WTC11 (cell line): ENCODE data around the gene CFHR4. TPM values are rescaled to one million over a fixed set of nuclear protein-coding genes. Genes with fewer than 3 reads are reported as not detected.

Source experiments
- ATAC-seq: fragments of 200-7000 bp; cut with Tn5 transposase; 2 replicates; pipeline ENCODE4 v1.10.0; 2021; ENCODE audit warnings: mild to moderate bottlenecking, moderate library complexity
- Bru-seq: library from RNA; stranded (reverse); fragments of 400-500 nt; gene quantifications from one replicate; lab custom pipeline; 2021; lab: Mats Ljungman, UMichigan
- CTCF ChIA-PET: fragments of 300-600 bp; sonication (Branson Sonifier 250); formaldehyde crosslinking; loops from one replicate; lab custom pipeline; 2021; ENCODE audit warnings: antibody characterized with exemption; lab: Charles Lee
- POLR2A ChIA-PET: fragments of 350-600 bp; sonication (Branson Sonifier 250); formaldehyde crosslinking; loops from one replicate; lab custom pipeline; 2021; ENCODE audit warnings: antibody characterized with exemption; lab: Charles Lee
- DNase-seq: peaks from one replicate; pipeline ENCODE4 v3.0.0; 2021; ENCODE audit warnings: low spot score
- H3K27ac Mint-ChIP-seq: 2 replicates; pipeline ENCODE4 v1.8.0; 2021; ENCODE audit warnings: mixed read lengths
- H3K27me3 Mint-ChIP-seq: 2 replicates; pipeline ENCODE4 v1.8.0; 2021; ENCODE audit warnings: low read depth, mild to moderate bottlenecking, moderate library complexity, mixed read lengths
- H3K36me3 Mint-ChIP-seq: 2 replicates; pipeline ENCODE4 v1.8.0; 2021; ENCODE audit warnings: mixed read lengths
- H3K4me1 Mint-ChIP-seq: 2 replicates; pipeline ENCODE4 v1.8.0; 2022; ENCODE audit warnings: mixed read lengths
- H3K4me3 Mint-ChIP-seq: 2 replicates; pipeline ENCODE4 v1.8.0; 2021; ENCODE audit warnings: mild to moderate bottlenecking, moderate library complexity, mixed read lengths
- H3K9me3 Mint-ChIP-seq: 2 replicates; pipeline ENCODE4 v1.8.0; 2021; ENCODE audit warnings: mixed read lengths
- AR ChIP-seq: fragments of 250-450 bp; sonication (Bioruptor Pico); IDR thresholded peaks from 2 replicates; pipeline ENCODE4 v1.9.0; 2021; ENCODE audit warnings: mild to moderate bottlenecking
- CBFB ChIP-seq: sonication (generic); formaldehyde crosslinking; IDR thresholded peaks from 2 replicates; pipeline ENCODE4 v1.8.1; 2022; ENCODE audit warnings: mild to moderate bottlenecking, low read depth, missing genetic modification reagents
- CREM ChIP-seq: sonication (generic); formaldehyde crosslinking; IDR thresholded peaks from 2 replicates; pipeline ENCODE4 v1.8.1; 2022; ENCODE audit warnings: mild to moderate bottlenecking, missing genetic modification reagents, moderate library complexity
- GTF2I ChIP-seq: fragments of 250-450 bp; sonication (Bioruptor Pico); conservative IDR thresholded peaks from 2 replicates; pipeline ENCODE4 v1.4.0; 2021; ENCODE audit warnings: mild to moderate bottlenecking
- NFATC4 ChIP-seq: fragments of 250-450 bp; sonication (Bioruptor Pico); IDR thresholded peaks from 2 replicates; pipeline ENCODE4 v1.9.0; 2021; ENCODE audit warnings: mild to moderate bottlenecking
- NR2C2 ChIP-seq: sonication (generic); formaldehyde crosslinking; IDR thresholded peaks from 2 replicates; pipeline ENCODE4 v1.8.0; 2022; ENCODE audit warnings: mild to moderate bottlenecking, missing genetic modification reagents
- SMAD4 ChIP-seq: sonication (generic); formaldehyde crosslinking; IDR thresholded peaks from 2 replicates; pipeline ENCODE4 v1.8.0; 2022; ENCODE audit warnings: mild to moderate bottlenecking, missing genetic modification reagents
- TEAD1 ChIP-seq: sonication (generic); formaldehyde crosslinking; IDR thresholded peaks from 2 replicates; pipeline ENCODE4 v1.8.0; 2022; ENCODE audit warnings: mild to moderate bottlenecking, missing genetic modification reagents
- ZNF121 ChIP-seq: sonication (generic); formaldehyde crosslinking; IDR thresholded peaks from 2 replicates; pipeline ENCODE4 v1.8.0; 2023; ENCODE audit warnings: missing genetic modification reagents
- ZNF232 ChIP-seq: sonication (generic); formaldehyde crosslinking; IDR thresholded peaks from 2 replicates; pipeline ENCODE4 v1.8.0; 2022; ENCODE audit warnings: mild to moderate bottlenecking, missing genetic modification reagents
- long read RNA-seq, 3 experiments: library from RNA in 1 of 3; library from capped mRNA in 1 of 3; library from polyadenylated mRNA in 1 of 3; unstranded in 2 of 3; stranded (forward) in 1 of 3; transcript quantifications; one replicate each; pipeline ENCODE4 v2.0.0, GENCODE V29; 2021
- total RNA-seq: library from RNA; stranded (reverse); gene quantifications from 3 replicates; pipeline ENCODE4 v1.2.3, GENCODE V29; 2021
- TF ChIP-seq, protein P1 (sequence below): sonication (generic); formaldehyde crosslinking; conservative IDR thresholded peaks from 2 replicates; pipeline ENCODE4 v1.8.1; 2023; ENCODE audit warnings: mild to moderate bottlenecking, low read depth, missing genetic modification reagents, moderate library complexity
- TF ChIP-seq, protein P2 (sequence below): fragments of 250-450 bp; sonication (Bioruptor Pico); conservative IDR thresholded peaks from 2 replicates; pipeline ENCODE4 v1.9.0; 2021; ENCODE audit warnings: mild to moderate bottlenecking
- TF ChIP-seq, protein P3 (sequence below): sonication (generic); formaldehyde crosslinking; IDR thresholded peaks from 2 replicates; pipeline ENCODE4 v1.8.0; 2023; ENCODE audit warnings: missing genetic modification reagents, mild to moderate bottlenecking, borderline replicate concordance
- TF ChIP-seq, protein P4 (sequence below): sonication (generic); formaldehyde crosslinking; IDR thresholded peaks from 2 replicates; pipeline ENCODE4 v1.8.1; 2023; ENCODE audit warnings: mild to moderate bottlenecking, missing genetic modification reagents, borderline replicate concordance
- TF ChIP-seq, protein P5 (sequence below): sonication (generic); formaldehyde crosslinking; IDR thresholded peaks from 2 replicates; pipeline ENCODE4 v1.8.0; 2022; ENCODE audit warnings: mild to moderate bottlenecking, missing genetic modification reagents

The CFHR4 gene
- total RNA-seq (0.42 TPM in 1 of 3 replicates, not detected in the others), Bru-seq, nascent RNA (percentile 1 among the genes with signal in this experiment)
- long read RNA-seq, experiment 1, result 0 reads
- long read RNA-seq, experiment 2, result 0 reads
- long read RNA-seq, experiment 3, result 0 reads

DNA sequence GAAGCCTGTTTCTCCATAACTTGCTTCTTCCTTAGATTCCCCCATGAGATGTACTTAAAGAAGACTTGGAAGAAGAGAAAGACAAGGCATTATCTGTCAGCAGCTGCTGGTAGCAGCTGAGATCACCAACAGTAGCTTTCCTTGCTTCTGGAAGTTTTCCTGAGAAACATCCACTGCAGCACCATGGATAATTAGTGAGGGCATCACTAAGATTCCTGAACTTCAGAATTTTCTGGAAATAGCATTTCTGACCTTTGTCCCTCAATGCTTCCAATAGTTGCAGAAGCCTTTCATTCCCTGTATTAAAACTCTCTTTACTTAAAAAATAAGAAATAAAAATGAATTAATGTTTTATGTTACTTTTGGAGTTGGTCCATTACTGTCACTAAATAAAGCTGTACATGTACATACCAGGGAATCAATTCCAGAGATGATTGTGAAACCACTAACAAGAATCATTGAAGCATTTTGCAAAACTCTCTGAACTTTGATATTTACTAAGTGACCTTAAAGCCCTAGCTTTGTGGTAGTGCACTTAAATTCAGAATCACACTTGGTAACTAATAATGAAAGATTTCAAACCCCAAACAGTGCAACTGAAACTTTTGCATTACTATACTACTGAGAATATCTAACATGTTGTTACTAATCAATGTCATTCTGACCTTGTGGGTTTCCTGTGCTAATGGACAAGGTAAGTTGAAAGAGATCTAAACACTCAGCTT is at the start of gene CFHR4:
CFHR4 (plus strand) TSS at position 538 of the 725 bp plus-strand sequence; CDS start at position 637, 99 bp downstream.
- no peak within 1 kb of the TSS for H3K27ac Mint-ChIP-seq
- CTCF ChIA-PET, result no interaction called here

More for the DNA sequence above, at the start of gene CFHR4:
- ATAC-seq, result no peak
- H3K27me3 Mint-ChIP-seq, result no peaks in the 10 kb centered on the region
- POLR2A ChIA-PET, result interaction anchor here (0.8 kb wide), 1 partner anchor 9 kb away, joined by 3 read pairs; no protein-coding TSS in a partner anchor
- H3K36me3 Mint-ChIP-seq, result peaks cover 14% of the 10 kb centered on the region
- DNase-seq, result no peak
- peaks cover 29% of the 10 kb centered on the region for H3K9me3 Mint-ChIP-seq
- no peak within 1 kb of the TSS for H3K4me3 Mint-ChIP-seq
- TF ChIP-seq CBFB (no peak), ZNF232 (CRISPR knock-in tag) (no peak), AR (CRISPR knock-in tag) (no peak), ZNF121 (CRISPR knock-in tag) (no peak), NFATC4 (CRISPR knock-in tag) (no peak), CREM (CRISPR knock-in tag) (no peak), TEAD1 (CRISPR knock-in tag) (no peak), GTF2I (CRISPR knock-in tag) (no peak), SMAD4 (CRISPR knock-in tag) (no peak), NR2C2 (no peak)
- TF ChIP-seq, protein P1, sequence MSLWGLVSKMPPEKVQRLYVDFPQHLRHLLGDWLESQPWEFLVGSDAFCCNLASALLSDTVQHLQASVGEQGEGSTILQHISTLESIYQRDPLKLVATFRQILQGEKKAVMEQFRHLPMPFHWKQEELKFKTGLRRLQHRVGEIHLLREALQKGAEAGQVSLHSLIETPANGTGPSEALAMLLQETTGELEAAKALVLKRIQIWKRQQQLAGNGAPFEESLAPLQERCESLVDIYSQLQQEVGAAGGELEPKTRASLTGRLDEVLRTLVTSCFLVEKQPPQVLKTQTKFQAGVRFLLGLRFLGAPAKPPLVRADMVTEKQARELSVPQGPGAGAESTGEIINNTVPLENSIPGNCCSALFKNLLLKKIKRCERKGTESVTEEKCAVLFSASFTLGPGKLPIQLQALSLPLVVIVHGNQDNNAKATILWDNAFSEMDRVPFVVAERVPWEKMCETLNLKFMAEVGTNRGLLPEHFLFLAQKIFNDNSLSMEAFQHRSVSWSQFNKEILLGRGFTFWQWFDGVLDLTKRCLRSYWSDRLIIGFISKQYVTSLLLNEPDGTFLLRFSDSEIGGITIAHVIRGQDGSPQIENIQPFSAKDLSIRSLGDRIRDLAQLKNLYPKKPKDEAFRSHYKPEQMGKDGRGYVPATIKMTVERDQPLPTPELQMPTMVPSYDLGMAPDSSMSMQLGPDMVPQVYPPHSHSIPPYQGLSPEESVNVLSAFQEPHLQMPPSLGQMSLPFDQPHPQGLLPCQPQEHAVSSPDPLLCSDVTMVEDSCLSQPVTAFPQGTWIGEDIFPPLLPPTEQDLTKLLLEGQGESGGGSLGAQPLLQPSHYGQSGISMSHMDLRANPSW, result no peak
- TF ChIP-seq, protein P2, sequence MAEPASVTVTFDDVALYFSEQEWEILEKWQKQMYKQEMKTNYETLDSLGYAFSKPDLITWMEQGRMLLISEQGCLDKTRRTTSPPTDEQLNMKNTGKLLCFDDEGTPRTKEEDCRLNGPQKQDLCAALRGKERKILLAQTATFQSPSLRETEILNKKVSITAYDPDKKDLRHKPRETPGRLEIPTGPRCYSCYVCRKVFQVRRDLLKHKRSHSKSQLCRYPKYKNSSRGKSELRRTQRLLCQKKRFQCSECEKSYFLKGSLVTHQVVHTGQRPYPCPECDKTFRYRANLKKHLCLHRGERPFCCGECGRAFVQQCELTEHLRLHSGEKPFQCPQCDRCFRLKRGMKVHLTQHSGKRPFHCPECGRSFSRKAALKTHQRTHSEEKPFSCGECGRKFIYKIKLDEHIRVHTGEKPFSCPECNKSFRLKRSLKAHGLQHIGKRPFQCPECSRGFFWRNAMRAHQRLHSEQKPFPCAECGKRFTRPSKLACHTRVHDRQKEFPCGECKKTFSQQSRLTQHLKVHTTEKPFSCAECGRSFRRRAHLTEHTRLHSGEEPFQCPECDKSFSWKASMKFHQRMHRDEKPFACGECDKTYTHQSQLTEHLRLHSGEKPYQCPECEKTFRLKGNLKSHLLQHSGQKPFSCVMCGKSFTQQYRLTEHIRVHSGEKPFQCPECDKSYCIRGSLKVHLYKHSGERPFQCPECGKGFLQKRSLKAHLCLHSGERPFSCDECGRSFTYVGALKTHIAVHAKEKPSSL (CRISPR knock-in tag), result no peak
- TF ChIP-seq, protein P3, sequence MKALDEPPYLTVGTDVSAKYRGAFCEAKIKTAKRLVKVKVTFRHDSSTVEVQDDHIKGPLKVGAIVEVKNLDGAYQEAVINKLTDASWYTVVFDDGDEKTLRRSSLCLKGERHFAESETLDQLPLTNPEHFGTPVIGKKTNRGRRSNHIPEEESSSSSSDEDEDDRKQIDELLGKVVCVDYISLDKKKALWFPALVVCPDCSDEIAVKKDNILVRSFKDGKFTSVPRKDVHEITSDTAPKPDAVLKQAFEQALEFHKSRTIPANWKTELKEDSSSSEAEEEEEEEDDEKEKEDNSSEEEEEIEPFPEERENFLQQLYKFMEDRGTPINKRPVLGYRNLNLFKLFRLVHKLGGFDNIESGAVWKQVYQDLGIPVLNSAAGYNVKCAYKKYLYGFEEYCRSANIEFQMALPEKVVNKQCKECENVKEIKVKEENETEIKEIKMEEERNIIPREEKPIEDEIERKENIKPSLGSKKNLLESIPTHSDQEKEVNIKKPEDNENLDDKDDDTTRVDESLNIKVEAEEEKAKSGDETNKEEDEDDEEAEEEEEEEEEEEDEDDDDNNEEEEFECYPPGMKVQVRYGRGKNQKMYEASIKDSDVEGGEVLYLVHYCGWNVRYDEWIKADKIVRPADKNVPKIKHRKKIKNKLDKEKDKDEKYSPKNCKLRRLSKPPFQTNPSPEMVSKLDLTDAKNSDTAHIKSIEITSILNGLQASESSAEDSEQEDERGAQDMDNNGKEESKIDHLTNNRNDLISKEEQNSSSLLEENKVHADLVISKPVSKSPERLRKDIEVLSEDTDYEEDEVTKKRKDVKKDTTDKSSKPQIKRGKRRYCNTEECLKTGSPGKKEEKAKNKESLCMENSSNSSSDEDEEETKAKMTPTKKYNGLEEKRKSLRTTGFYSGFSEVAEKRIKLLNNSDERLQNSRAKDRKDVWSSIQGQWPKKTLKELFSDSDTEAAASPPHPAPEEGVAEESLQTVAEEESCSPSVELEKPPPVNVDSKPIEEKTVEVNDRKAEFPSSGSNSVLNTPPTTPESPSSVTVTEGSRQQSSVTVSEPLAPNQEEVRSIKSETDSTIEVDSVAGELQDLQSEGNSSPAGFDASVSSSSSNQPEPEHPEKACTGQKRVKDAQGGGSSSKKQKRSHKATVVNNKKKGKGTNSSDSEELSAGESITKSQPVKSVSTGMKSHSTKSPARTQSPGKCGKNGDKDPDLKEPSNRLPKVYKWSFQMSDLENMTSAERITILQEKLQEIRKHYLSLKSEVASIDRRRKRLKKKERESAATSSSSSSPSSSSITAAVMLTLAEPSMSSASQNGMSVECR, result no peak
- TF ChIP-seq, protein P4, sequence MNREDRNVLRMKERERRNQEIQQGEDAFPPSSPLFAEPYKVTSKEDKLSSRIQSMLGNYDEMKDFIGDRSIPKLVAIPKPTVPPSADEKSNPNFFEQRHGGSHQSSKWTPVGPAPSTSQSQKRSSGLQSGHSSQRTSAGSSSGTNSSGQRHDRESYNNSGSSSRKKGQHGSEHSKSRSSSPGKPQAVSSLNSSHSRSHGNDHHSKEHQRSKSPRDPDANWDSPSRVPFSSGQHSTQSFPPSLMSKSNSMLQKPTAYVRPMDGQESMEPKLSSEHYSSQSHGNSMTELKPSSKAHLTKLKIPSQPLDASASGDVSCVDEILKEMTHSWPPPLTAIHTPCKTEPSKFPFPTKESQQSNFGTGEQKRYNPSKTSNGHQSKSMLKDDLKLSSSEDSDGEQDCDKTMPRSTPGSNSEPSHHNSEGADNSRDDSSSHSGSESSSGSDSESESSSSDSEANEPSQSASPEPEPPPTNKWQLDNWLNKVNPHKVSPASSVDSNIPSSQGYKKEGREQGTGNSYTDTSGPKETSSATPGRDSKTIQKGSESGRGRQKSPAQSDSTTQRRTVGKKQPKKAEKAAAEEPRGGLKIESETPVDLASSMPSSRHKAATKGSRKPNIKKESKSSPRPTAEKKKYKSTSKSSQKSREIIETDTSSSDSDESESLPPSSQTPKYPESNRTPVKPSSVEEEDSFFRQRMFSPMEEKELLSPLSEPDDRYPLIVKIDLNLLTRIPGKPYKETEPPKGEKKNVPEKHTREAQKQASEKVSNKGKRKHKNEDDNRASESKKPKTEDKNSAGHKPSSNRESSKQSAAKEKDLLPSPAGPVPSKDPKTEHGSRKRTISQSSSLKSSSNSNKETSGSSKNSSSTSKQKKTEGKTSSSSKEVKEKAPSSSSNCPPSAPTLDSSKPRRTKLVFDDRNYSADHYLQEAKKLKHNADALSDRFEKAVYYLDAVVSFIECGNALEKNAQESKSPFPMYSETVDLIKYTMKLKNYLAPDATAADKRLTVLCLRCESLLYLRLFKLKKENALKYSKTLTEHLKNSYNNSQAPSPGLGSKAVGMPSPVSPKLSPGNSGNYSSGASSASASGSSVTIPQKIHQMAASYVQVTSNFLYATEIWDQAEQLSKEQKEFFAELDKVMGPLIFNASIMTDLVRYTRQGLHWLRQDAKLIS (CRISPR knock-in tag), result no peak
- TF ChIP-seq, protein P5, sequence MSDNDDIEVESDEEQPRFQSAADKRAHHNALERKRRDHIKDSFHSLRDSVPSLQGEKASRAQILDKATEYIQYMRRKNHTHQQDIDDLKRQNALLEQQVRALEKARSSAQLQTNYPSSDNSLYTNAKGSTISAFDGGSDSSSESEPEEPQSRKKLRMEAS (CRISPR knock-in tag), result no peak
- TF ChIP-seq, all 79 proteins: peak for 0
- H3K4me1 Mint-ChIP-seq, result no peaks in the 10 kb centered on the region
